Esophagus muscularis mucosa (tissue), 4 donors: Measurements from ENCODE around the gene ANGPTL8. TPM values are rescaled to one million over a fixed set of nuclear protein-coding genes. Genes with fewer than 3 reads are reported as not detected.

Source experiments
- DNase-seq: peaks from one replicate; pipeline ENCODE4 v3.0.0-alpha.2; 2017; ENCODE audit errors: extremely low spot score
- H3K27ac ChIP-seq, 4 donors: fragments of 200-600 bp; sonication (generic); replicated peaks in 1 of 4; 1 replicate in 3 of 4; 2 replicates in 1 of 4; pipeline ENCODE4 v1.5.1; 2016 to 2019; ENCODE audit warnings: mild to moderate bottlenecking in 1 of 4
- H3K27me3 ChIP-seq, 4 donors: fragments of 200-600 bp; sonication (generic); one replicate each; pipeline versions ENCODE4 v1.5.1 to v1.6.0; 2016 to 2019
- H3K36me3 ChIP-seq, 4 donors: fragments of 200-600 bp; sonication (generic); one replicate each; pipeline ENCODE4 v1.5.1; 2016 to 2019
- H3K4me1 ChIP-seq, 4 donors: fragments of 200-600 bp; sonication (generic); one replicate each; pipeline ENCODE4 v1.5.1; 2016 to 2019
- H3K4me3 ChIP-seq, 4 donors: fragments of 200-600 bp; sonication (generic); 1 replicate in 2 of 4; 2 replicates in 2 of 4; pipeline ENCODE4 v1.5.1; 2016 to 2019; ENCODE audit warnings: mild to moderate bottlenecking in 4 of 4, moderate library complexity in 1 of 4
- H3K9me3 ChIP-seq, 4 donors: fragments of 200-600 bp; sonication (generic); 1 replicate in 3 of 4; 2 replicates in 1 of 4; pipeline ENCODE4 v1.5.1; 2016 to 2019
- EP300 ChIP-seq: sonication (generic); formaldehyde crosslinking; IDR thresholded peaks from one replicate; pipeline ENCODE4 v1.6.1; 2017; ENCODE audit warnings: antibody characterized with exemption
- POLR2A ChIP-seq: fragments of 450-650 bp; IDR thresholded peaks from one replicate; pipeline ENCODE4 v1.6.1; 2017; ENCODE audit warnings: antibody characterized with exemption, moderate library complexity, mild to moderate bottlenecking, low read depth
- POLR2AphosphoS5 ChIP-seq, 2 donors: sonication (generic); formaldehyde crosslinking; IDR thresholded peaks; one replicate each; pipeline ENCODE4 v1.6.1; 2017; ENCODE audit warnings: antibody characterized with exemption in 2 of 2
- WGBS: methylation state at CpG from one replicate; pipeline ENCODE4 v1.1.5; 2018; 5-methylcytosine and 5-hydroxymethylcytosine counted together
- intact Hi-C: fragments of 100-400 bp; cut with DNase I; formaldehyde crosslinking; loops from one replicate; pipeline ENCODE4 v1.15.1; 2023
- total RNA-seq, 4 donors: library from RNA; depleted of rRNA; stranded (reverse); fragments of >200 nt; gene quantifications; one replicate each; pipeline versions ENCODE4 v1.1.0 to v1.2.1, GENCODE V29; 2016
- TF ChIP-seq, protein P1 (sequence below), 3 experiments: fragments of 200-600 bp in 2 of 3; fragments of 450-650 bp in 1 of 3; sonication (generic) in 2 of 3; IDR thresholded peaks; one replicate each; pipeline ENCODE4 v1.5.1; 2017 to 2019; ENCODE audit warnings: antibody characterized with exemption in 3 of 3, mild to moderate bottlenecking in 2 of 3, moderate library complexity in 1 of 3

Gene ANGPTL8, protein sequence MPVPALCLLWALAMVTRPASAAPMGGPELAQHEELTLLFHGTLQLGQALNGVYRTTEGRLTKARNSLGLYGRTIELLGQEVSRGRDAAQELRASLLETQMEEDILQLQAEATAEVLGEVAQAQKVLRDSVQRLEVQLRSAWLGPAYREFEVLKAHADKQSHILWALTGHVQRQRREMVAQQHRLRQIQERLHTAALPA
- 1 to 10 TPM in 1 of 4 donors, not detected in 3; 2.0 TPM for total RNA-seq

DNA sequence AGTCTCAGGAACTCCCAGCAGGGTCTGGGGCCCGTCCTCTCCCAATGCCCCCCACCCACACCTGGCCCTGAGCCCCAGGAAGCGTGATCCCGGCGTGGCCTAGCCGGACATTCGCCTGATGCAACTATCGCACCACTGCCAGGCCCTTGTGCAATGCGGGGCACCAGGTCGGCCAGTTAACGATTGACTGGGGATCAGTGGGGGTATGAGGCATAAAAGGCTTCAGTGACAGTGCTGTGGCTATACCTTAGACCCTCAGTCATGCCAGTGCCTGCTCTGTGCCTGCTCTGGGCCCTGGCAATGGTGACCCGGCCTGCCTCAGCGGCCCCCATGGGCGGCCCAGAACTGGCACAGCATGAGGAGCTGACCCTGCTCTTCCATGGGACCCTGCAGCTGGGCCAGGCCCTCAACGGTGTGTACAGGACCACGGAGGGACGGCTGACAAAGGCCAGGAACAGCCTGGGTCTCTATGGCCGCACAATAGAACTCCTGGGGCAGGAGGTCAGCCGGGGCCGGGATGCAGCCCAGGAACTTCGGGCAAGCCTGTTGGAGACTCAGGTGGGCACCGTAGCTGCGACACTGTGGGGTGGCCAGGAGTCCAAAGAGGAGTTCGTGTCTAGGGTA, at the start of gene ANGPTL8:
ANGPTL8 (plus strand) TSS at position 243 of the 624 bp plus-strand sequence; CDS start at position 262, 19 bp downstream.
- intact Hi-C loops = no loop called here
- 88% methylated on average over 12 of the region's 23 CpGs for WGBS
- peaks cover 7 to 13% (median 12%) of the 10 kb centered on the region in 4 donors for H3K4me1 ChIP-seq
- TF ChIP-seq EP300 (no peak), POLR2A (no peak), POLR2AphosphoS5 (IDR thresholded peaks at IDR 0.05) (no peak)
- TF ChIP-seq, protein P1, sequence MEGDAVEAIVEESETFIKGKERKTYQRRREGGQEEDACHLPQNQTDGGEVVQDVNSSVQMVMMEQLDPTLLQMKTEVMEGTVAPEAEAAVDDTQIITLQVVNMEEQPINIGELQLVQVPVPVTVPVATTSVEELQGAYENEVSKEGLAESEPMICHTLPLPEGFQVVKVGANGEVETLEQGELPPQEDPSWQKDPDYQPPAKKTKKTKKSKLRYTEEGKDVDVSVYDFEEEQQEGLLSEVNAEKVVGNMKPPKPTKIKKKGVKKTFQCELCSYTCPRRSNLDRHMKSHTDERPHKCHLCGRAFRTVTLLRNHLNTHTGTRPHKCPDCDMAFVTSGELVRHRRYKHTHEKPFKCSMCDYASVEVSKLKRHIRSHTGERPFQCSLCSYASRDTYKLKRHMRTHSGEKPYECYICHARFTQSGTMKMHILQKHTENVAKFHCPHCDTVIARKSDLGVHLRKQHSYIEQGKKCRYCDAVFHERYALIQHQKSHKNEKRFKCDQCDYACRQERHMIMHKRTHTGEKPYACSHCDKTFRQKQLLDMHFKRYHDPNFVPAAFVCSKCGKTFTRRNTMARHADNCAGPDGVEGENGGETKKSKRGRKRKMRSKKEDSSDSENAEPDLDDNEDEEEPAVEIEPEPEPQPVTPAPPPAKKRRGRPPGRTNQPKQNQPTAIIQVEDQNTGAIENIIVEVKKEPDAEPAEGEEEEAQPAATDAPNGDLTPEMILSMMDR (IDR thresholded peaks at IDR 0.05) = no peak
- DNase-seq = no peak
- no peak within 1 kb of the TSS for H3K4me3 ChIP-seq
- H3K36me3 ChIP-seq = peaks cover 8 to 85% (median 69%) of the 10 kb centered on the region in 4 donors
- no peaks in the 10 kb centered on the region for H3K27me3 ChIP-seq
- H3K27ac ChIP-seq = no peak within 1 kb of the TSS
- peaks cover 0 to 9% (median 0%) of the 10 kb centered on the region in 4 donors for H3K9me3 ChIP-seq

DNA sequence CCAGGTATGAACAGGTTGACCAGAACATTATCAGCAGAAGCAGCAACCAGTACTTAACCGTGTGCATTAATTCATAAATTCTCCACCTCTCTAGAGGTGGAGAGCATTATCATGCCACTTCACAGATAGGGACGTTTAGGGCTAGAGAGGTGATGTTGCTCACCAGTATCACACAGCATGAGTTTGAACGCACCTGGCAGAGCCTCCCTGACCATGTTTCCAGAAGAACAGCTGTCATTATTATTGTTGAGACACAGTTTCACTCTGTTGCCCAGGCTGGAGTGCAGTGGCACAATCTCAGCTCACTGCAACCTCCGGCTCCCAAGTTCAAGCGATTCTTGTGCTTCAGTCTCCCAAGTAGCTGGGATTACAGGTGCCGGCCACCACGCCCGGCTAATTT, 48.9 kb upstream of the ANGPTL8 start:
- 67% methylated on average over 8 of the region's 8 CpGs for WGBS
- Histone ChIP-seq H3K4me3 (peak overlapping the region in 3 of 4 donors; percentile 22 to 83 (median 66)), H3K27ac (peak overlapping the region; percentile 89 to 98 (median 96)), H3K27me3 (no peaks in the 10 kb centered on the region), H3K4me1 (peaks cover 90 to 100% (median 100%) of the 10 kb centered on the region in 4 donors), H3K9me3 (no peaks in the 10 kb centered on the region), H3K36me3 (peaks cover 42 to 83% (median 82%) of the 10 kb centered on the region in 4 donors)
- intact Hi-C loops = no loop called here
- DNase-seq = no peak
- TF ChIP-seq POLR2A (no peak), EP300 (no peak), POLR2AphosphoS5 (IDR thresholded peaks at IDR 0.05) (no peak)
- TF ChIP-seq, protein P1 (IDR thresholded peaks at IDR 0.05) = no peak

DNA sequence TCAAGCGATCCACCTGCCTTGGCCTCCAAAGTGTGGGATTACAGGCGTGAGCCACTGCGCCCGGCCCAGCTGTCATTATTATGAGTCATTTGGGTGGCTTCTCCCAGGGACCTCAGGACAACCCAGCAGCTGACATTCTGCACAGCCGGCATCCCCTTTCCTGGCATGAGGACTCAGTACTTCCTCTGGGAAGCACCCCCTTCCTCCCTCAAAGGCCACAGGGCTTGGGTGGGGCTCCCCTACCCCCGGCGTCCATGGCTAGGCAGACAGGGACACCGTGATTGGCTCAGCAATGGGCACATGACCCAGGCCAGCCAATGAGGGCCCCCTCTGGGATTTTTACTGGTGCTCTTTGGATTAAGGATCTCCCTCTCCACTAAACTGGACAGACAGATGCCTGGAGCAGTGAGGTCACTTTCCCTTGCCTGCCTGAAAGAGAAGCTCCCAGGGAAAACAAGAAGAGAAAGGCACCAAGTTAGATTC, 48.1 kb upstream of the ANGPTL8 start:
- H3K27ac ChIP-seq = peak overlapping the region; percentile 89 to 98 (median 96)
- intact Hi-C loops = no loop called here
- H3K9me3 ChIP-seq = no peaks in the 10 kb centered on the region
- peaks cover 34 to 77% (median 75%) of the 10 kb centered on the region in 4 donors for H3K36me3 ChIP-seq
- no peak for DNase-seq
- H3K4me3 ChIP-seq = peak overlapping the region; percentile 2 to 83 (median 44)
- H3K4me1 ChIP-seq = peaks cover 91 to 100% (median 100%) of the 10 kb centered on the region in 4 donors
- no peaks in the 10 kb centered on the region for H3K27me3 ChIP-seq
- TF ChIP-seq, protein P1 (IDR thresholded peaks at IDR 0.05) = no peak
- peak; percentile 63 to 74 for TF ChIP-seq POLR2AphosphoS5 (IDR thresholded peaks at IDR 0.05)
- WGBS = 9% methylated on average over 8 of the region's 8 CpGs

DNA sequence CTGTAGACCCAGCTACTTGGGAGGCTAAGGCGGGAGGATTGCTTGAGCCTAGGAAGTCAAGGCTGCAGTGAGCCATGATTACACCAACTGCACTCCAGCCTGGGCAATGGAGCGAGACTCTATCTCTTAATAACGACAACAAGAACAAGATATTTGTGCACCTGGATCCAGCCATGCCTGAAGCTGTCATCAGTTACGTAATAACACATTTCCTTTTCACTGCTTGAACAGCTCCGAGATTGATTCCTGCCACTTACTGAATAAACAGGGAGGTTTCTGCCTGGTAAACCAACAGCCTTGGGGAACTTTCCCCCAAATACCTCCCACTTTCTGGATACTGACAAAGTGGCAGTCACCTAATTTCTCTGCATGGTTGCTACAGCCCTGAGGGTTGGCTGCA, 47.5 kb upstream of the ANGPTL8 start:
- intact Hi-C loops = no loop called here
- peaks cover 85 to 98% (median 97%) of the 10 kb centered on the region in 4 donors for H3K4me1 ChIP-seq
- WGBS = 75% methylated on average over 5 of the region's 5 CpGs

More for the DNA sequence above, 47.5 kb upstream of the ANGPTL8 start:
- peak overlapping the region; percentile 89 to 98 (median 96) for H3K27ac ChIP-seq
- H3K9me3 ChIP-seq = no peaks in the 10 kb centered on the region
- peak overlapping the region in 3 of 4 donors; percentile 22 to 83 (median 66) for H3K4me3 ChIP-seq
- peaks cover 31 to 70% (median 70%) of the 10 kb centered on the region in 4 donors for H3K36me3 ChIP-seq
- TF ChIP-seq POLR2A (no peak), EP300 (no peak), POLR2AphosphoS5 (IDR thresholded peaks at IDR 0.05) (no peak)
- DNase-seq = no peak
- H3K27me3 ChIP-seq = no peaks in the 10 kb centered on the region
